HG03135 (cell line): Measurements from ENCODE around the gene AIG1.

ENCODE experiments used
- ATAC-seq: cut with Tn5 transposase; IDR thresholded peaks from one replicate; pipeline ENCODE4 v1.9.1; 2021; ENCODE audit warnings: mild to moderate bottlenecking, moderate library complexity; ENCODE audit not compliant: unreplicated experiment

AIG1 gene

GRCh38 chr6:143192766-143193165, 132.1 kb downstream of the AIG1 start:
- ATAC-seq: no peak

- ATAC-seq: no peak
Measured at GRCh38 chr6:143193571-143194094, 132.9 kb downstream of the AIG1 start.

GRCh38 chr6:143194095-143194589, 133.5 kb downstream of the AIG1 start:
- no peak for ATAC-seq

GRCh38 chr6:143195349-143195845, 134.7 kb downstream of the AIG1 start:
- ATAC-seq: no peak

GRCh38 chr6:143196525-143197225, 136.0 kb downstream of the AIG1 start:
- no peak for ATAC-seq

- no peak for ATAC-seq
Measured at GRCh38 chr6:143197377-143197776, 136.7 kb downstream of the AIG1 start.

- no peak for ATAC-seq
Measured at GRCh38 chr6:143198312-143198711, 137.6 kb downstream of the AIG1 start.

- ATAC-seq: no peak
Measured at GRCh38 chr6:143199291-143199690, 138.6 kb downstream of the AIG1 start.

- no peak for ATAC-seq
Measured at GRCh38 chr6:143200167-143200770, 139.6 kb downstream of the AIG1 start.

- no peak for ATAC-seq
Measured at GRCh38 chr6:143204045-143204444, 143.4 kb downstream of the AIG1 start.

GRCh38 chr6:143205131-143205535, 144.4 kb downstream of the AIG1 start:
- no peak for ATAC-seq

GRCh38 chr6:143205585-143205984, 144.9 kb downstream of the AIG1 start:
- ATAC-seq: no peak

- no peak for ATAC-seq
Measured at GRCh38 chr6:143205991-143206390, 145.3 kb downstream of the AIG1 start.

- ATAC-seq: no peak
Measured at GRCh38 chr6:143206550-143206949, 145.9 kb downstream of the AIG1 start.

GRCh38 chr6:143210420-143210819, 149.7 kb downstream of the AIG1 start:
- no peak for ATAC-seq

GRCh38 chr6:143213859-143214376, 153.2 kb downstream of the AIG1 start:
- ATAC-seq: no peak

GRCh38 chr6:143215363-143215762, 154.7 kb downstream of the AIG1 start:
- no peak for ATAC-seq

GRCh38 chr6:143215771-143216170, 155.1 kb downstream of the AIG1 start:
- ATAC-seq: no peak

- no peak for ATAC-seq
Measured at GRCh38 chr6:143218233-143218632, 157.5 kb downstream of the AIG1 start.

- ATAC-seq: no peak
Measured at GRCh38 chr6:143221698-143222097, 161.0 kb downstream of the AIG1 start.

GRCh38 chr6:143222310-143222709, 161.6 kb downstream of the AIG1 start:
- no peak for ATAC-seq

- ATAC-seq: no peak
Measured at GRCh38 chr6:143222801-143223231, 162.1 kb downstream of the AIG1 start.
